ENCODE results near the gene ANKRD50. TPM values are rescaled to one million over a fixed set of nuclear protein-coding genes. Genes with fewer than 3 reads are reported as not detected.

Gene ANKRD50
- total and polyA plus RNA-seq, 2 of the 4 experiments (the other 2 are of a cell fraction): 8.1 to 35.3 TPM

- ATAC-seq (ENCODE audit: low read depth): no peak
- no peak overlapping the region for H2AFZ ChIP-seq (replicated peaks; ENCODE audit: low read length, poor library complexity)
- H3K4me1 ChIP-seq (ENCODE audit: control insufficient read depth, insufficient read depth, low read length): no peaks in the 10 kb centered on the region
- H3K56ac ChIP-seq (ENCODE audit: extremely low read depth, insufficient read depth, low read length): no peak overlapping the region
- peaks cover 3% of the 10 kb centered on the region; the same call in 1 of the 2 replicates for H4K20me1 ChIP-seq (ENCODE audit: insufficient read depth, low read length)
- H3K36me3 ChIP-seq (ENCODE audit: control insufficient read depth, insufficient read depth, low read length): peaks cover 1% of the 10 kb centered on the region; the same call in 1 of the 2 replicates
- no peak overlapping the region for H2BK20ac ChIP-seq (ENCODE audit: low read depth, low read length)
- H2BK5ac ChIP-seq (ENCODE audit: low read depth, low read length, poor library complexity, severe bottlenecking): no peak overlapping the region
- peaks cover 23 to 38% of the 10 kb centered on the region in 2 experiments for H3K79me1 ChIP-seq (ENCODE audit: low read depth in 1 of 2, low read length in 2 of 2)
- no peak overlapping the region for H3K18ac ChIP-seq (ENCODE audit: low read depth, low read length)
- H2AK5ac ChIP-seq (ENCODE audit: low read depth, low read length): no peak overlapping the region
- 0 out of 2 replicates have a peak overlapping the region, but pooled peaks have one; percentile 19 for H3K14ac ChIP-seq (replicated peaks; ENCODE audit: low read depth, low read length)
- in situ Hi-C loops (cut with MboI; ENCODE audit: low sequenced_read_pairs) (no loop called here), dilution Hi-C loops (cut with HindIII; ENCODE audit: low sequenced_read_pairs, unreplicated experiment) (no loop called here), intact Hi-C loops (cut with micrococcal nuclease) (no loop called here)
- no peaks in the 10 kb centered on the region; the same call in 1 of the 2 replicates for H3K9me3 ChIP-seq (ENCODE audit: control insufficient read depth, insufficient read depth, low read length)
- H4K5ac ChIP-seq (ENCODE audit: low read depth, low read length): no peak overlapping the region; the same call in 1 of the 2 replicates
- BruUV-seq (replicated peaks): no TSS peak
- H4K91ac ChIP-seq (ENCODE audit: insufficient read depth, low read depth, low read length): no peak overlapping the region
- no peak overlapping the region for H3K9ac ChIP-seq (ENCODE audit: low read depth, low read length)
- no peak overlapping the region for H2BK120ac ChIP-seq (ENCODE audit: low read depth, low read length)
- H2AK9ac ChIP-seq (replicated peaks; ENCODE audit: low read depth, low read length, poor library complexity): no peak overlapping the region
- CTCF ChIA-PET: no interaction called here
- no peak overlapping the region for H3K4me2 ChIP-seq (ENCODE audit: low read depth, low read length)
- no peak overlapping the region for H3K4me3 ChIP-seq (ENCODE audit: insufficient read depth, low read depth, low read length)
- no peak for DNase-seq
- no peak overlapping the region for H3K27ac ChIP-seq (ENCODE audit: insufficient read depth, low read length)
- H4K8ac ChIP-seq (ENCODE audit: low read depth in 2 of 2, low read length in 2 of 2): no peak overlapping the region
- no peaks in the 10 kb centered on the region for H3K27me3 ChIP-seq (ENCODE audit: control insufficient read depth, insufficient read depth, low read length)
- H3K23ac ChIP-seq (ENCODE audit: low read depth, low read length): no peak overlapping the region; the same call in 1 of the 2 replicates
- no peak overlapping the region for H2BK15ac ChIP-seq (ENCODE audit: low read depth, low read length)
- TF ChIP-seq, protein P1, sequence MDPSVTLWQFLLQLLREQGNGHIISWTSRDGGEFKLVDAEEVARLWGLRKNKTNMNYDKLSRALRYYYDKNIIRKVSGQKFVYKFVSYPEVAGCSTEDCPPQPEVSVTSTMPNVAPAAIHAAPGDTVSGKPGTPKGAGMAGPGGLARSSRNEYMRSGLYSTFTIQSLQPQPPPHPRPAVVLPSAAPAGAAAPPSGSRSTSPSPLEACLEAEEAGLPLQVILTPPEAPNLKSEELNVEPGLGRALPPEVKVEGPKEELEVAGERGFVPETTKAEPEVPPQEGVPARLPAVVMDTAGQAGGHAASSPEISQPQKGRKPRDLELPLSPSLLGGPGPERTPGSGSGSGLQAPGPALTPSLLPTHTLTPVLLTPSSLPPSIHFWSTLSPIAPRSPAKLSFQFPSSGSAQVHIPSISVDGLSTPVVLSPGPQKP (IDR thresholded peaks at IDR 0.05; ENCODE audit: borderline replicate concordance, low read depth, low read length): no peak
- TF ChIP-seq MXI1 (IDR thresholded peaks at IDR 0.05; ENCODE audit: borderline replicate concordance, low read depth, low read length) (no peak), POLR2A (IDR thresholded peaks at IDR 0.05; ENCODE audit: low read depth, low read length) (no peak), CEBPB (IDR thresholded peaks at IDR 0.05; ENCODE audit: low read depth, low read length) (no peak), RFX5 (IDR thresholded peaks at IDR 0.05; ENCODE audit: low read depth, low read length) (no peak), MAFK (IDR thresholded peaks at IDR 0.05; ENCODE audit: low read depth, low read length) (no peak), FOS (IDR thresholded peaks at IDR 0.05; ENCODE audit: low read depth, low read length) (no peak), NFE2L2 (IDR thresholded peaks at IDR 0.05; ENCODE audit: low read depth, low read length) (no peak), RCOR1 (IDR thresholded peaks at IDR 0.05; ENCODE audit: insufficient replicate concordance, low read length) (no peak), BHLHE40 (IDR thresholded peaks at IDR 0.05; ENCODE audit: low read depth, low read length) (no peak), RAD21 (IDR thresholded peaks at IDR 0.05; ENCODE audit: low read length) (no peak), CHD1 (IDR thresholded peaks at IDR 0.05; ENCODE audit: low read depth, low read length) (no peak), SMC3 (IDR thresholded peaks at IDR 0.05; ENCODE audit: low read depth, low read length) (no peak), MAZ (IDR thresholded peaks at IDR 0.05; ENCODE audit: borderline replicate concordance, low read depth, low read length) (no peak)
- TF ChIP-seq, protein P2, sequence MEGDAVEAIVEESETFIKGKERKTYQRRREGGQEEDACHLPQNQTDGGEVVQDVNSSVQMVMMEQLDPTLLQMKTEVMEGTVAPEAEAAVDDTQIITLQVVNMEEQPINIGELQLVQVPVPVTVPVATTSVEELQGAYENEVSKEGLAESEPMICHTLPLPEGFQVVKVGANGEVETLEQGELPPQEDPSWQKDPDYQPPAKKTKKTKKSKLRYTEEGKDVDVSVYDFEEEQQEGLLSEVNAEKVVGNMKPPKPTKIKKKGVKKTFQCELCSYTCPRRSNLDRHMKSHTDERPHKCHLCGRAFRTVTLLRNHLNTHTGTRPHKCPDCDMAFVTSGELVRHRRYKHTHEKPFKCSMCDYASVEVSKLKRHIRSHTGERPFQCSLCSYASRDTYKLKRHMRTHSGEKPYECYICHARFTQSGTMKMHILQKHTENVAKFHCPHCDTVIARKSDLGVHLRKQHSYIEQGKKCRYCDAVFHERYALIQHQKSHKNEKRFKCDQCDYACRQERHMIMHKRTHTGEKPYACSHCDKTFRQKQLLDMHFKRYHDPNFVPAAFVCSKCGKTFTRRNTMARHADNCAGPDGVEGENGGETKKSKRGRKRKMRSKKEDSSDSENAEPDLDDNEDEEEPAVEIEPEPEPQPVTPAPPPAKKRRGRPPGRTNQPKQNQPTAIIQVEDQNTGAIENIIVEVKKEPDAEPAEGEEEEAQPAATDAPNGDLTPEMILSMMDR (conservative IDR thresholded peaks at IDR 0.05; ENCODE audit: low read depth, low read length): no peak
- TF ChIP-seq, protein P3, sequence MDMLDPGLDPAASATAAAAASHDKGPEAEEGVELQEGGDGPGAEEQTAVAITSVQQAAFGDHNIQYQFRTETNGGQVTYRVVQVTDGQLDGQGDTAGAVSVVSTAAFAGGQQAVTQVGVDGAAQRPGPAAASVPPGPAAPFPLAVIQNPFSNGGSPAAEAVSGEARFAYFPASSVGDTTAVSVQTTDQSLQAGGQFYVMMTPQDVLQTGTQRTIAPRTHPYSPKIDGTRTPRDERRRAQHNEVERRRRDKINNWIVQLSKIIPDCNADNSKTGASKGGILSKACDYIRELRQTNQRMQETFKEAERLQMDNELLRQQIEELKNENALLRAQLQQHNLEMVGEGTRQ (IDR thresholded peaks at IDR 0.05; ENCODE audit: low read depth, low read length): no peak
- no peak overlapping the region for H3K4ac ChIP-seq (ENCODE audit: low read depth, low read length)
- POLR2A ChIA-PET (ENCODE audit: unreplicated experiment): no interaction called here
- H3K9me1 ChIP-seq (ENCODE audit: insufficient read depth, low read length): no peaks in the 10 kb centered on the region
Measured at GRCh38 chr4:124694306-124694705, 18.2 kb downstream of the ANKRD50 start.

Measured in IMR-90 (cell line).